Esophagus muscularis mucosa (tissue), 3 donors: Measurements from ENCODE around the gene CTAG1A.
"Not testable (repeated sequence)": the region's sequence is repeated elsewhere in the genome, so short reads cannot be mapped to it uniquely, and the experiment has no call there.

Source experiments
- CTCF ChIP-seq, 3 experiments: fragments of 200-600 bp in 2 of 3; fragments of 450-650 bp in 1 of 3; sonication (generic) in 2 of 3; IDR thresholded peaks; one replicate each; pipeline ENCODE4 v1.5.1; 2017 to 2019; ENCODE audit warnings: antibody characterized with exemption in 3 of 3, mild to moderate bottlenecking in 2 of 3, moderate library complexity in 1 of 3
- POLR2A ChIP-seq: fragments of 450-650 bp; IDR thresholded peaks from one replicate; pipeline ENCODE4 v1.6.1; 2017; ENCODE audit warnings: antibody characterized with exemption, moderate library complexity, mild to moderate bottlenecking, low read depth

- TF ChIP-seq CTCF (IDR thresholded peaks at IDR 0.05); POLR2A: not testable (repeated sequence)
Measured at GRCh38 chrX:154633661-154634060, 48.7 kb downstream of the CTAG1A start.
